ENCODE data around the gene OR2B6. TPM values are rescaled to one million over a fixed set of nuclear protein-coding genes. Genes with fewer than 3 reads are reported as not detected.

Gene OR2B6
- total RNA-seq, 1 experiment from 2014 or later, result 0.26 TPM

- ChIA-PET POLR2A (no interaction called here), CTCF (no interaction called here)
- Histone ChIP-seq H3K9me3 (ENCODE audit: control insufficient read depth, insufficient read depth, low read depth, low read length) (no peaks in the 10 kb centered on the region), H3K4me3 (ENCODE audit: low read depth in 2 of 2, low read length in 2 of 2) (no peak overlapping the region), H3K27me3 (ENCODE audit: control insufficient read depth, insufficient read depth, low read length) (peaks cover 6% of the 10 kb centered on the region; the same call in 1 of the 2 replicates), H3K27ac (ENCODE audit: low read length) (no peak overlapping the region), H3K36me3 (ENCODE audit: control insufficient read depth, insufficient read depth, low read length) (no peaks in the 10 kb centered on the region), H3K4me1 (ENCODE audit: control insufficient read depth, insufficient read depth, low read length) (no peaks in the 10 kb centered on the region)
- ATAC-seq, result no peak
- TF ChIP-seq POLR2AphosphoS5 (IDR thresholded peaks at IDR 0.05; ENCODE audit: low read depth, low read length), result no peak
- no peak for TF ChIP-seq TCF7L2 (IDR thresholded peaks at IDR 0.05; ENCODE audit: low read depth, low read length)
- TF ChIP-seq REST (IDR thresholded peaks at IDR 0.05; ENCODE audit: insufficient read depth in 1 of 2, low read depth in 2 of 2, low read length in 1 of 2), result no peak
- no peak for TF ChIP-seq CTCF (IDR thresholded peaks at IDR 0.05)
- TF ChIP-seq SIN3A (IDR thresholded peaks at IDR 0.05; ENCODE audit: borderline replicate concordance, insufficient read depth, low read depth, low read length), result no peak
- no peak for DNase-seq (ENCODE audit: low read depth, low spot score)
- BruUV-seq (replicated peaks), result no TSS peak
- in situ Hi-C loops (cut with HindIII; ENCODE audit: low pct_unique_long_range_greater_than_20kb, low sequenced_read_pairs) (no loop called here), intact Hi-C loops (cut with micrococcal nuclease; ENCODE audit: unreplicated experiment) (no loop called here)
These were observed 20.3 kb downstream of the OR2B6 start for GRCh38 chr6:27977387-27977786.

- ATAC-seq (no peak), DNase-seq (ENCODE audit: low read depth, low spot score) (no peak)
- BruUV-seq (replicated peaks), result no TSS peak
- Histone ChIP-seq H3K9me3 (ENCODE audit: control insufficient read depth, insufficient read depth, low read depth, low read length) (no peaks in the 10 kb centered on the region), H3K4me3 (ENCODE audit: low read depth in 2 of 2, low read length in 2 of 2) (no peak overlapping the region), H3K36me3 (ENCODE audit: control insufficient read depth, insufficient read depth, low read length) (no peaks in the 10 kb centered on the region), H3K27ac (ENCODE audit: low read length) (no peak overlapping the region), H3K27me3 (ENCODE audit: control insufficient read depth, insufficient read depth, low read length) (peaks cover 6% of the 10 kb centered on the region; the same call in 1 of the 2 replicates), H3K4me1 (ENCODE audit: control insufficient read depth, insufficient read depth, low read length) (no peaks in the 10 kb centered on the region)
- in situ Hi-C loops (cut with HindIII; ENCODE audit: low pct_unique_long_range_greater_than_20kb, low sequenced_read_pairs) (no loop called here), intact Hi-C loops (cut with micrococcal nuclease; ENCODE audit: unreplicated experiment) (no loop called here)
- POLR2A ChIA-PET, result no interaction called here
- TF ChIP-seq POLR2AphosphoS5 (IDR thresholded peaks at IDR 0.05; ENCODE audit: low read depth, low read length) (no peak), TCF7L2 (IDR thresholded peaks at IDR 0.05; ENCODE audit: low read depth, low read length) (no peak), SIN3A (IDR thresholded peaks at IDR 0.05; ENCODE audit: borderline replicate concordance, insufficient read depth, low read depth, low read length) (no peak), REST (IDR thresholded peaks at IDR 0.05; ENCODE audit: insufficient read depth in 1 of 2, low read depth in 2 of 2, low read length in 1 of 2) (no peak), CTCF (IDR thresholded peaks at IDR 0.05) (no peak)
- CTCF ChIA-PET, result no interaction called here
These were observed 21.7 kb downstream of the OR2B6 start for GRCh38 chr6:27978705-27979104.

All from Panc1 (cell line).